H1 (cell line): Measurements from ENCODE around the gene HNRNPK. TPM values are rescaled to one million over a fixed set of nuclear protein-coding genes. Genes with fewer than 3 reads are reported as not detected.

Experiments used
- CTCF ChIA-PET: fragments of 300-600 bp; sonication (Branson Sonifier 250); formaldehyde crosslinking; loops from one replicate; lab custom pipeline; 2021; ENCODE audit not compliant: partially characterized antibody; lab: Charles Lee
- POLR2A ChIA-PET: fragments of 300-600 bp; sonication (Branson Sonifier 250); formaldehyde crosslinking; loops from one replicate; lab custom pipeline; 2021; ENCODE audit warnings: inconsistent platforms; ENCODE audit not compliant: partially characterized antibody; lab: Charles Lee
- DNase-seq, 2 experiments: peaks; one replicate each; pipeline versions ENCODE4 v3.0.0 to v3.0.0-alpha.2; 2010 to 2022; ENCODE audit warnings: low spot score in 2 of 2, low read depth in 1 of 2, mixed read lengths in 1 of 2
- FAIRE-seq: peaks from 2 replicates; lab custom pipeline; 2011; peaks lifted over from hg19 to GRCh38; lab: Jason Lieb, UNC
- H2AFZ ChIP-seq: 2 replicates; pipeline ENCODE4 v1.8.1; 2012; ENCODE audit warnings: low read length, inconsistent platforms
- H2AK5ac ChIP-seq: 2 replicates; pipeline ENCODE4 v1.6.1; 2013; ENCODE audit warnings: low read depth, low read length
- H2BK120ac ChIP-seq: replicated peaks from 2 replicates; pipeline ENCODE3; 2013; ENCODE audit warnings: low read depth, low read length, inconsistent platforms
- H2BK12ac ChIP-seq: 2 replicates; pipeline ENCODE4 v1.6.1; 2013; ENCODE audit warnings: low read depth, low read length
- H2BK15ac ChIP-seq: 2 replicates; pipeline ENCODE4 v1.6.1; 2013; ENCODE audit warnings: low read length
- H2BK20ac ChIP-seq: 2 replicates; pipeline ENCODE4 v1.6.1; 2013; ENCODE audit warnings: low read length
- H2BK5ac ChIP-seq: 2 replicates; pipeline ENCODE4 v1.6.1; 2013; ENCODE audit warnings: low read depth, low read length
- H3K14ac ChIP-seq: 2 replicates; pipeline ENCODE4 v1.6.1; 2013; ENCODE audit warnings: inconsistent platforms; ENCODE audit not compliant: insufficient read length
- H3K18ac ChIP-seq: 2 replicates; pipeline ENCODE4 v1.6.1; 2013; ENCODE audit warnings: low read length; ENCODE audit errors: extremely low read depth
- H3K23ac ChIP-seq: 2 replicates; pipeline ENCODE4 v1.6.1; 2013; ENCODE audit warnings: inconsistent platforms; ENCODE audit not compliant: insufficient read length
- H3K23me2 ChIP-seq: 2 replicates; pipeline ENCODE4 v1.6.1; 2013; ENCODE audit warnings: low read depth, low read length
- H3K27ac ChIP-seq: 2 replicates; pipeline ENCODE4 v1.6.1; 2011; ENCODE audit warnings: low read depth, low read length, inconsistent platforms
- H3K27me3 ChIP-seq, 4 experiments: replicated peaks in 1 of 4; 1 replicate in 1 of 4; 2 replicates in 3 of 4; pipeline versions ENCODE4 v1.6.1 to v1.8.1; 2011 to 2013; ENCODE audit warnings: low read length in 3 of 4, mild to moderate bottlenecking in 3 of 4, inconsistent platforms in 2 of 4, mixed read lengths in 2 of 4, moderate library complexity in 1 of 4; ENCODE audit not compliant: control insufficient read depth in 3 of 4, insufficient read depth in 3 of 4; ENCODE audit errors: extremely low read depth in 1 of 4
- H3K36me3 ChIP-seq, 4 experiments: 2 replicates each; pipeline versions ENCODE4 v1.6.1 to v1.8.1; 2011 to 2013; ENCODE audit warnings: mild to moderate bottlenecking in 4 of 4, low read length in 3 of 4, moderate library complexity in 2 of 4, control low read depth in 1 of 4, inconsistent platforms in 1 of 4; ENCODE audit not compliant: insufficient read depth in 4 of 4, control insufficient read depth in 2 of 4
- H3K4ac ChIP-seq: replicated peaks from 2 replicates; pipeline ENCODE3; 2013; ENCODE audit warnings: low read length, low read depth, mixed read lengths, inconsistent platforms; ENCODE audit not compliant: insufficient read length
- H3K4me1 ChIP-seq, 4 experiments: replicated peaks in 1 of 4; 1 replicate in 1 of 4; 2 replicates in 3 of 4; pipeline versions ENCODE4 v1.6.1 to v1.8.1; 2011 to 2013; ENCODE audit warnings: low read length in 3 of 4, inconsistent platforms in 2 of 4, mixed read lengths in 1 of 4; ENCODE audit not compliant: insufficient read depth in 4 of 4, control insufficient read depth in 3 of 4
- H3K4me2 ChIP-seq, 2 experiments: 2 replicates each; pipeline versions ENCODE4 v1.6.1 to v1.8.1; 2011 to 2013; ENCODE audit warnings: low read depth in 2 of 2, low read length in 2 of 2, control low read depth in 1 of 2, inconsistent platforms in 1 of 2, mild to moderate bottlenecking in 1 of 2; ENCODE audit not compliant: insufficient read depth in 1 of 2
- H3K4me3 ChIP-seq, 4 experiments: fragments of 200-600, 300-600 bp in 1 of 4; sonication (generic), shearing (Covaris generic), sonication (Bioruptor Twin) in 1 of 4; 2 replicates each; pipeline versions ENCODE4 v1.5.1 to v1.8.1; 2011 to 2016; ENCODE audit warnings: low read length in 4 of 4, low read depth in 3 of 4, control low read depth in 2 of 4, inconsistent platforms in 2 of 4, mild to moderate bottlenecking in 2 of 4, mixed read lengths in 1 of 4, moderate library complexity in 1 of 4; ENCODE audit not compliant: insufficient read depth in 2 of 4; ENCODE audit errors: extremely low read depth in 1 of 4
- H3K56ac ChIP-seq: replicated peaks from 2 replicates; pipeline ENCODE3; 2013; ENCODE audit warnings: low read depth, mild to moderate bottlenecking, mixed read lengths, low read length, inconsistent platforms; ENCODE audit not compliant: insufficient read length
- H3K79me1 ChIP-seq: 2 replicates; pipeline ENCODE4 v1.6.1; 2013; ENCODE audit warnings: low read depth, low read length, control low read depth
- H3K79me2 ChIP-seq, 2 experiments: 2 replicates each; pipeline versions ENCODE4 v1.6.1 to v1.8.1; 2012 to 2013; ENCODE audit warnings: low read length in 2 of 2, mild to moderate bottlenecking in 2 of 2, inconsistent platforms in 1 of 2; ENCODE audit not compliant: insufficient read depth in 2 of 2, control insufficient read depth in 1 of 2
- H3K9ac ChIP-seq, 4 experiments: replicated peaks in 1 of 4; 1 replicate in 1 of 4; 2 replicates in 3 of 4; pipeline versions ENCODE4 v1.6.1 to v1.8.1; 2011 to 2013; ENCODE audit warnings: low read depth in 3 of 4, low read length in 3 of 4, control low read depth in 2 of 4, mild to moderate bottlenecking in 2 of 4, moderate library complexity in 2 of 4, inconsistent platforms in 1 of 4; ENCODE audit errors: extremely low read depth in 1 of 4
- H3K9me3 ChIP-seq, 2 experiments: 2 replicates each; pipeline versions ENCODE4 v1.6.1 to v1.8.1; 2012 to 2013; ENCODE audit warnings: mild to moderate bottlenecking in 2 of 2, moderate library complexity in 2 of 2, control low read depth in 1 of 2, inconsistent platforms in 1 of 2, low read depth in 1 of 2, low read length in 1 of 2, mixed read lengths in 1 of 2; ENCODE audit not compliant: insufficient read depth in 2 of 2
- H4K20me1 ChIP-seq, 2 experiments: replicated peaks in 1 of 2; 2 replicates each; pipeline versions ENCODE3 to v1.8.1; 2011 to 2013; ENCODE audit warnings: inconsistent platforms in 2 of 2, low read length in 2 of 2, mild to moderate bottlenecking in 1 of 2; ENCODE audit not compliant: insufficient read depth in 2 of 2, control insufficient read depth in 1 of 2
- H4K5ac ChIP-seq: 2 replicates; pipeline ENCODE4 v1.6.1; 2013; ENCODE audit warnings: low read length, low read depth, mixed read lengths, inconsistent platforms; ENCODE audit not compliant: insufficient read length
- H4K8ac ChIP-seq: 2 replicates; pipeline ENCODE4 v1.8.0; 2013; ENCODE audit warnings: mild to moderate bottlenecking, moderate library complexity, low read length, inconsistent platforms; ENCODE audit not compliant: insufficient read depth; ENCODE audit errors: extremely low read depth
- H4K91ac ChIP-seq: replicated peaks from 2 replicates; pipeline ENCODE3; 2013; ENCODE audit warnings: low read length, mixed read lengths, inconsistent platforms; ENCODE audit not compliant: insufficient read length
- CTBP2 ChIP-seq: IDR thresholded peaks from 2 replicates; pipeline ENCODE4 v1.7.0; 2011; ENCODE audit warnings: borderline replicate concordance, mild to moderate bottlenecking, moderate library complexity, mixed read lengths, low read length; ENCODE audit not compliant: insufficient read depth, insufficient read length
- EP300 ChIP-seq, 2 experiments: IDR thresholded peaks; 1 replicate in 1 of 2; 2 replicates in 1 of 2; pipeline ENCODE4 v1.6.1; 2011 to 2012; ENCODE audit warnings: low read depth in 2 of 2, low read length in 2 of 2, mild to moderate bottlenecking in 2 of 2, borderline replicate concordance in 1 of 2, inconsistent platforms in 1 of 2, moderate library complexity in 1 of 2
- GTF2F1 ChIP-seq: IDR thresholded peaks from 2 replicates; pipeline ENCODE4 v1.6.1; 2012; ENCODE audit warnings: low read depth, low read length, improper control_type of control experiment, borderline replicate concordance
- KDM1A ChIP-seq: fragments of 200-600, 300-600 bp; sonication (generic); IDR thresholded peaks from 2 replicates; pipeline ENCODE4 v1.7.1; 2016; ENCODE audit warnings: mild to moderate bottlenecking, low read length, borderline replicate concordance
- KDM4A ChIP-seq: IDR thresholded peaks from one replicate; pipeline ENCODE4 v1.7.1; 2012; ENCODE audit warnings: low read depth, mild to moderate bottlenecking, moderate library complexity, low read length, inconsistent platforms; ENCODE audit not compliant: severe bottlenecking
- SIN3A ChIP-seq, 2 experiments: IDR thresholded peaks in 1 of 2; conservative IDR thresholded peaks in 1 of 2; 2 replicates each; pipeline ENCODE4 v1.6.1; 2011 to 2012; ENCODE audit warnings: low read length in 2 of 2, improper control_type of control experiment in 1 of 2, low read depth in 1 of 2, mild to moderate bottlenecking in 1 of 2
- TEAD4 ChIP-seq: IDR thresholded peaks from 2 replicates; pipeline ENCODE4 v1.6.1; 2012; ENCODE audit warnings: low read depth, low read length, inconsistent platforms, mixed read lengths
- WGBS, 2 experiments: shearing (Covaris generic) in 1 of 2; methylation state at CpG; one replicate each; pipeline versions ENCODE4 v1.1.6 to v1.1.7; 2013 to 2015; ENCODE audit warnings: low lambda C conversion rate in 2 of 2, mixed read lengths in 2 of 2, inconsistent platforms in 1 of 2, low coverage in 1 of 2, missing lambda C conversion rate in 1 of 2; ENCODE audit not compliant: insufficient replicate concordance in 2 of 2, insufficient coverage in 1 of 2, insufficient read length in 1 of 2; ENCODE audit errors: extremely low coverage in 1 of 2, missing lambda C conversion rate in 1 of 2; 5-methylcytosine and 5-hydroxymethylcytosine counted together
- polyA plus RNA-seq, 7 experiments: library from polyadenylated mRNA; depleted of rRNA in 3 of 7; stranded (reverse) in 5 of 7; unstranded in 2 of 7; fragments of >200 nt in 5 of 7; fragments of 200-250 nt in 2 of 7; gene quantifications; 1 replicate in 5 of 7; 2 replicates in 1 of 7; 4 replicates in 1 of 7; pipeline versions ENCODE4 v1.2.1 to v1.2.3, GENCODE V29; 2011 to 2013; ENCODE audit warnings: missing spikeins in 2 of 7, mixed read lengths in 2 of 7
- total RNA-seq: library from RNA; stranded (reverse); fragmentation: NEBNext Ultra II Directional; extraction: Animal tissue kit (Norgen Biotek cat#: 25700); gene quantifications from 2 replicates; pipeline ENCODE4 v1.2.1, GENCODE V29; 2021
- TF ChIP-seq, protein P1 (sequence below): IDR thresholded peaks from 2 replicates; pipeline ENCODE4 v1.6.1; 2011; ENCODE audit warnings: low read depth, mild to moderate bottlenecking, low read length; ENCODE audit not compliant: insufficient read depth

Gene HNRNPK
- total and polyA plus RNA-seq, 2 of the 8 experiments (the other 6 are each of a cell fraction or from before 2014, with no cell fraction given) = 414 to 887 TPM

DNA sequence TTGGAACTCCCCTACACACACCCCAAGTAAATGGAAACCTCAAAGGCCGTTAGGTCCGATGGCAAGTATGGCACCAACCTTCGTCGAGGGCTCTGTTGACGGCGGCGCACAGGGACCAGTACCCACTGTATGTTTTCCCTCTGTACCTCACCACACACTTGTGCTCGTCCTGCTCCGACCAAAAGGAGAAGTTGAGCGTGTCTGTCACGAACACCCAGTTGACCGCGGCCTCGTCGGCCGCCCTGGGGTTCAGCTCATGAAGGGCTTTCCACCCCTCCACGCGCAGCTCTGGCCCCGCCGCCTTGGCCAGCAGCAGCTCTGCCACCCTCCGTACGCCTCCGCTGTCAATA lies 24.0 kb downstream of the HNRNPK start:
- Histone ChIP-seq H3K9ac (peak overlapping the region in 1 of 4 experiments; percentile 24; a peak in 2 of 7 replicates), H2AK5ac (no peak overlapping the region), H3K4me2 (peak overlapping the region; percentile 25 to 31), H4K8ac (0 out of 2 replicates have a peak overlapping the region, but pooled peaks have one; percentile 26), H2BK12ac (no peak overlapping the region), H2BK15ac (no peak overlapping the region), H3K9me3 (no peaks in the 10 kb centered on the region), H3K4me1 (no peaks in the 10 kb centered on the region), H3K27ac (no peak overlapping the region), H2AFZ (no peak overlapping the region), H3K4ac (no peak overlapping the region), H4K5ac (no peak overlapping the region), H3K18ac (peak overlapping the region; percentile 48; the same call in 1 of the 2 replicates), H3K56ac (no peak overlapping the region), H3K14ac (no peak overlapping the region), H4K20me1 (no peaks in the 10 kb centered on the region), H3K79me2 (no peaks in the 10 kb centered on the region), H3K23ac (no peak overlapping the region), H3K36me3 (no peaks in the 10 kb centered on the region), H4K91ac (no peak overlapping the region), H2BK120ac (no peak overlapping the region), H2BK20ac (no peak overlapping the region), H3K23me2 (no peaks in the 10 kb centered on the region), H3K27me3 (no peaks in the 10 kb centered on the region), H2BK5ac (no peak overlapping the region), H3K79me1 (no peaks in the 10 kb centered on the region), H3K4me3 (peak overlapping the region in 3 of 4 experiments; percentile 23 to 50 (median 24); a peak in 5 of 8 replicates)
- WGBS, 2 experiments = 93% methylated on average over 20 of the region's 23 CpGs; no CpG with 5 or more reads in 1 of the 2 experiments
- ChIA-PET CTCF (interaction anchor here (1.0 kb wide), 1 partner anchor 338 kb away, joined by 4 read pairs; no protein-coding TSS in a partner anchor), POLR2A (interaction anchor here (0.9 to 9.2 kb wide), 5 partner anchors 9 to 309 kb away, joined by 3 to 102 read pairs (median 12); partner anchors contain the start of genes HNRNPK and RMI1)
- DNase-seq (no peak), FAIRE-seq (no peak)
- TF ChIP-seq SIN3A (conservative IDR thresholded peaks at IDR 0.05 in 1 of 2, IDR thresholded peaks at IDR 0.05 in 1 of 2; ENCODE audit: low read depth in 1 of 2, low read length in 2 of 2) (no peak), KDM1A (no peak), GTF2F1 (no peak), CTBP2 (no peak), KDM4A (no peak), TEAD4 (no peak), EP300 (IDR thresholded peaks at IDR 0.05; ENCODE audit: borderline replicate concordance in 1 of 2, low read depth in 2 of 2, low read length in 2 of 2) (no peak)
- TF ChIP-seq, protein P1, sequence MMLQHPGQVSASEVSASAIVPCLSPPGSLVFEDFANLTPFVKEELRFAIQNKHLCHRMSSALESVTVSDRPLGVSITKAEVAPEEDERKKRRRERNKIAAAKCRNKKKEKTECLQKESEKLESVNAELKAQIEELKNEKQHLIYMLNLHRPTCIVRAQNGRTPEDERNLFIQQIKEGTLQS = no peak
